Omental fat pad (tissue), 4 donors: ENCODE data around the gene MYO9B. TPM values are rescaled to one million over a fixed set of nuclear protein-coding genes. Genes with fewer than 3 reads are reported as not detected.

Source experiments
- ATAC-seq: fragments of 150-250 bp; one replicate; pipeline ENCODE4 v1.9.1; 2016; ENCODE audit warnings: mild to moderate bottlenecking, moderate library complexity; ENCODE audit not compliant: low FRiP score
- DNase-seq: peaks from one replicate; pipeline ENCODE4 v3.0.0-alpha.2; 2019; ENCODE audit warnings: low spot score
- total RNA-seq, 4 donors: library from RNA; depleted of rRNA; stranded (reverse); fragments of >200 nt; gene quantifications; one replicate each; pipeline ENCODE4 v1.1.0, GENCODE V29; 2016
- TF ChIP-seq, protein P1 (sequence below), 3 donors: fragments of 450-650 bp; IDR thresholded peaks; one replicate each; pipeline ENCODE4 v1.5.1; 2016 to 2017; ENCODE audit warnings: antibody characterized with exemption in 3 of 3, mild to moderate bottlenecking in 3 of 3, moderate library complexity in 2 of 3

Gene MYO9B
- total RNA-seq, 4 donors from 2014 or later: 52.7 to 149 (median 85.7) TPM

DNA sequence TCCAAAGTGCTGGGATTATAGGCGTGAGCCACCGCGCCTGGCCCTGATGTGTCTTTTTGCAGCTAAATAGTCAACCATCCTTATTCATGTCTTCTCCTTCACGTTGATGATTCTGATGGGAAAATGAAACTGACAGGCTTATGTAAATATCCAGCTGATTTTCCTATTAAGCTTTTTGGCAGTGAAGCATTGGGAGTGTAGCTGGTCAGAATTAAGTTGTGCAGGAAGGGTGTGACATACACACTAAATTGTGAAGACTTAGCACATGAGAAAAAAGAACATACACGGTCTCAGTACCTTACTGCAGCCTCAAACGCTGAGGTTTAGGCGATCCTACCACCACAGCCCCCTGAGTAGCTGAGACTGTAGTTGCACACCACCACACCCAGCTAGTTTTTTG is 89.1 kb downstream of the MYO9B start:
- TF ChIP-seq, protein P1, sequence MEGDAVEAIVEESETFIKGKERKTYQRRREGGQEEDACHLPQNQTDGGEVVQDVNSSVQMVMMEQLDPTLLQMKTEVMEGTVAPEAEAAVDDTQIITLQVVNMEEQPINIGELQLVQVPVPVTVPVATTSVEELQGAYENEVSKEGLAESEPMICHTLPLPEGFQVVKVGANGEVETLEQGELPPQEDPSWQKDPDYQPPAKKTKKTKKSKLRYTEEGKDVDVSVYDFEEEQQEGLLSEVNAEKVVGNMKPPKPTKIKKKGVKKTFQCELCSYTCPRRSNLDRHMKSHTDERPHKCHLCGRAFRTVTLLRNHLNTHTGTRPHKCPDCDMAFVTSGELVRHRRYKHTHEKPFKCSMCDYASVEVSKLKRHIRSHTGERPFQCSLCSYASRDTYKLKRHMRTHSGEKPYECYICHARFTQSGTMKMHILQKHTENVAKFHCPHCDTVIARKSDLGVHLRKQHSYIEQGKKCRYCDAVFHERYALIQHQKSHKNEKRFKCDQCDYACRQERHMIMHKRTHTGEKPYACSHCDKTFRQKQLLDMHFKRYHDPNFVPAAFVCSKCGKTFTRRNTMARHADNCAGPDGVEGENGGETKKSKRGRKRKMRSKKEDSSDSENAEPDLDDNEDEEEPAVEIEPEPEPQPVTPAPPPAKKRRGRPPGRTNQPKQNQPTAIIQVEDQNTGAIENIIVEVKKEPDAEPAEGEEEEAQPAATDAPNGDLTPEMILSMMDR (IDR thresholded peaks at IDR 0.05): no peak
- DNase-seq (no peak), ATAC-seq (no peak)

DNA sequence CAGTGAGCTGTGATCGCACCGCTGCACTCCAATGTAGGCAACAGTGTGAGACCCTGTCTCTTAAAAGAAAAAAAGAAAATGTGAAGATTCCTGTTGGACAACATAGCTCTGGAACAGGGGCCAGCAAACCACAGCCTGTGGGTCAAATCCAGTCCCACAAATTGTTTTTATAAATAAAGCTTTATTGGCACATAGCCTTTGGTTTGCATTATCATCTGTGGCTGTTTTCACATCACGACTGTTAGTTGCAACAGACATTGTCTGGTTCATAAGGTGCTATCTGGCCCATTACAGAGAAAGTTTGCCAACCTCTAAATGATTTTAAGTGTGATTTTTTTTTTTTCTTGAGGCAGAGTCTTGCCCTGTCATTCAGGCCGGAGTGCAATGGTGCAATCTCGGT is 90.1 kb downstream of the MYO9B start:
- ATAC-seq (no peak), DNase-seq (no peak)
- TF ChIP-seq, protein P1 (IDR thresholded peaks at IDR 0.05): no peak

DNA sequence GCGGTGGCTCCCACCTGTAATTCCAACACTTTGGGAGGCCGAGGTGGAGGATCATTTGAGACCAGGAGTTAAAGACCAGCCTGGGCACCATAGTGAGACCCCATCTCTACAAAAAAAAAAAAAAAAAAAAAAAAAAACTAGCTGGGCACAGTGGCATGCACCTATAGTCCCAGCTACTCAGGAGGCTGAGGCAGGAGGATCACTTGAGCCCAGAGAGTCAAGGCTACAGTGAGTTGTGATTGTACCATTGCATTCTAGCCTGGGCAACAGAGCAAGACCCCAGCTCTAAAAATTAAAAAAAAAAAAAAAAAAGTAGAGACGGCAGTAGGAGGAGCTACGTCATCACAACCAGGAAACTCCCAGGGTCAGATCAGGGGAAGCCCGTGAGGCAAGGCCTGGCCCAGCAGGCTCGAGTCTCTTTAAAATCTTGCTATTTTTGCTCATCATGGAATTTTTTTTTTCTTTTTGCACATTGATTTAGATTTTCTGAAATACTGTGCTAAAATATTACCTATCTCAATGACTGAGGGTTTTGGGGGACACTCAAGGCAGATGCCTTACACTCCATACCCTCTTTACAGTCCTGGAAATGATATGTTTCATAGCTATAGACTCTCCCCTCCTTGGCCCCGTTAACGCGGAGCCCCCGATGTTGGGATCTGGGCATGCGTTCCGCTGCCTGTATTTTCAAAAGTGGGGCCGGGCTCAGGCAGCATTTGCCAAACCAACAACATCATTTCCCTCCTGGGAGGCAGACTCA is 95.1 kb downstream of the MYO9B start:
- no peak for DNase-seq
- TF ChIP-seq, protein P1 (IDR thresholded peaks at IDR 0.05): no peak
- ATAC-seq: no peak

DNA sequence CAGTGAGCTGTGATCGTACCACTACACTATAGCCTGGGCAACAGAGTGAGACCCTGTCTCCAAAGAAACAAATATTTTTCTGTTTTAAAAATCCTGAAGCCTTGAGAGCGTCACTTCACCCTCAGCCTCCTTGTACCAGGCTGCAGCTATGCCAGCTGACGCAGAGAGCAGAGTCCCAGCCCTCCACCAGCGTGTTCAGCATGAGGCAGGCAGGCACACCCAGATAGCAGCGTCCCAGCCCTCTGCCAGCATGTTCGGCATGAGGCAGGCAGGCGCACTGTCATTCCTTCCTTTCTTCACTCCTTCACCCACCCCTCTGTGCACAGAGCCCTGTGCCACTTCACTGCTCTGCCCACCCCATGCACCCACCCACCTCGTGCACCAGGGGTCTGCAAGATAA is 96.3 kb downstream of the MYO9B start:
- DNase-seq (no peak), ATAC-seq (no peak)
- TF ChIP-seq, protein P1 (IDR thresholded peaks at IDR 0.05): no peak

DNA sequence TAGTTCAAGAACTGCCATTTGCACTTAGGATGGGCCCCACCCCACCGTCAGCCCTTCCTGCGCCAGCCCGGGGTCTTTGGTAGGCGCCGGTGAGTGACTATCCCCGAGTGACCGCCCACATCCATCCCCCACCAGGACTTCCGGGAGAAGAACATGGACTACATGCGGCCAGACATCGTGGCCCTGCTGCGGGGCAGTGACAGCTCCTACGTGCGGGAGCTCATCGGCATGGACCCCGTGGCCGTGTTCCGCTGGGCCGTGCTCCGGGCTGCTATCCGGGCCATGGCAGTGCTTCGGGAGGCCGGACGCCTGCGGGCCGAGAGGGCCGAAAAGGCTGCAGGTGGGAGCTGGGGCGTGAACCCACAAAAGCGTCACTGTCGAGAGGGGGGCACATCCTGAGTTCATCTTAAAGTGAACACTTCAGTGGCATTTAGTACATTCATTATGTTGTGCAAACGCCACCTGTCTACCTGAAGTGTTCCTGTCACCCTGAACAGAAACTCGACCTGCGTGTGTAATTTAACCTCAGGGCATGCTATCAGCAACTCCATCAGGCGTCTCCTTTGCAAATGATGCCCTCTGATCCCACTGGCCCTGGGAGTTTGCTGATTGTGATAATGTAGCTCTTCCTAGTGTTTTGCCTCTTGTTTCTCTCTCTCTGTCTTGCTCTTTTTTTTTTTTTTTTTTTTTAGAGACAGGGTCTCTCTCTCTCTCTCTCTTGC is 97.2 kb downstream of the MYO9B start:
- TF ChIP-seq, protein P1 (IDR thresholded peaks at IDR 0.05): no peak
- ATAC-seq (no peak), DNase-seq (no peak)

DNA sequence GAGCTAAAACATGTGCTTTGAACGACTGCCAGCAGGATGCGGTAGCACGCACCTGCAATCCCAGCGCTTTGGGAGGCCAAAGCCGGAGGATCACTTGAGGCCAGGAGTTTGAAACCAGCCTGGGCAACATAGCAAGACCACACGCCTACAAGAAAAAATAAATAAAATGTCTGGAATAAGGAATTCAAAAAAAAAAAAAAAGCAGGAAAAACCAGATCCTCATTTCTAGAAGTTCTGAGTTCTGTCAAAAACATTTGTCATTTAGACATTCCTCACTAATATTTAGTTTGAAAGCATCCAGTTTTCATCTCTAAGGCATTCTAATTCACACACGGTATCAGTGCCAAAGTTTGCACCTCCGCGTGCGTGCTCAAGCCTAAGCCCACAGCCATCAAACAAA is 102.7 kb downstream of the MYO9B start:
- ATAC-seq: no peak
- no peak for DNase-seq
- TF ChIP-seq, protein P1 (IDR thresholded peaks at IDR 0.05): no peak
